GM19397 (cell line): ENCODE results near the gene NAALADL1.
"Not testable (repeated sequence)": the region's sequence is repeated elsewhere in the genome, so short reads cannot be mapped to it uniquely, and the experiment has no call there.

Experiments
- ATAC-seq: cut with Tn5 transposase; IDR thresholded peaks from one replicate; pipeline ENCODE4 v1.9.1; 2021; ENCODE audit warnings: mild to moderate bottlenecking, moderate library complexity; ENCODE audit not compliant: unreplicated experiment

The NAALADL1 gene

GRCh38 chr11:65017937-65018336, 40.4 kb downstream of the NAALADL1 start:
- no peak for ATAC-seq

GRCh38 chr11:65016705-65017104, 41.6 kb downstream of the NAALADL1 start:
- no peak for ATAC-seq

GRCh38 chr11:65014726-65015227, 43.6 kb downstream of the NAALADL1 start:
- no peak for ATAC-seq

GRCh38 chr11:65013888-65014725, 44.2 kb downstream of the NAALADL1 start, which contains the start of gene ARL2:
ARL2 (plus strand) TSS chr11:65014160; CDS start chr11:65014208, 48 bp downstream.
- ATAC-seq = peak; percentile 75

GRCh38 chr11:65013130-65013887, 45.0 kb downstream of the NAALADL1 start:
- peak; percentile 71 for ATAC-seq

GRCh38 chr11:65008873-65009272, 49.5 kb downstream of the NAALADL1 start:
- no peak for ATAC-seq

- no peak for ATAC-seq
Observed at GRCh38 chr11:65008016-65008415, 50.3 kb downstream of the NAALADL1 start.

GRCh38 chr11:65003968-65004367, 54.4 kb downstream of the NAALADL1 start:
- not testable (repeated sequence) for ATAC-seq

- no peak for ATAC-seq
Observed at GRCh38 chr11:65003282-65003681, 55.1 kb downstream of the NAALADL1 start.

GRCh38 chr11:65002706-65003105, 55.6 kb downstream of the NAALADL1 start:
- ATAC-seq = no peak

GRCh38 chr11:64999478-64999877, 58.9 kb downstream of the NAALADL1 start:
- no peak for ATAC-seq

GRCh38 chr11:64998690-64999431, 59.5 kb downstream of the NAALADL1 start:
- no peak for ATAC-seq

GRCh38 chr11:64998141-64998540, 60.2 kb downstream of the NAALADL1 start:
- ATAC-seq = no peak

GRCh38 chr11:64996710-64997380, 61.5 kb downstream of the NAALADL1 start, which contains the start of gene BATF2:
BATF2 (minus strand) TSS chr11:64996971; CDS start chr11:64996914, 57 bp downstream.
- no peak for ATAC-seq

- ATAC-seq = no peak
Observed at GRCh38 chr11:64996327-64996709, 62.0 kb downstream of the NAALADL1 start.
